Activated naive CD4-positive, alpha-beta T cell treated with anti-CD3 and anti-CD28 coated beads, Interleukin-2, amount 50 U/mL, for 24 hours (primary cell): Measurements from ENCODE around the gene HLA-DPB1.
"Not testable (repeated sequence)": the region's sequence is repeated elsewhere in the genome, so short reads cannot be mapped to it uniquely, and the experiment has no call there.

Experiments
- H3K27ac Mint-ChIP-seq: one replicate; pipeline ENCODE4 v1.8.0; 2021; ENCODE audit warnings: mild to moderate bottlenecking, mixed read lengths
- H3K27me3 Mint-ChIP-seq: one replicate; pipeline ENCODE4 v1.8.0; 2021; ENCODE audit warnings: mixed read lengths
- H3K36me3 Mint-ChIP-seq: one replicate; pipeline ENCODE4 v1.8.0; 2021; ENCODE audit warnings: mixed read lengths
- H3K4me1 Mint-ChIP-seq: one replicate; pipeline ENCODE4 v1.8.0; 2021; ENCODE audit warnings: mixed read lengths
- H3K4me3 Mint-ChIP-seq: one replicate; pipeline ENCODE4 v1.8.0; 2021; ENCODE audit warnings: mild to moderate bottlenecking, mixed read lengths
- H3K9me3 Mint-ChIP-seq: one replicate; pipeline ENCODE4 v1.8.0; 2021; ENCODE audit warnings: mixed read lengths

HLA-DPB1 gene

DNA sequence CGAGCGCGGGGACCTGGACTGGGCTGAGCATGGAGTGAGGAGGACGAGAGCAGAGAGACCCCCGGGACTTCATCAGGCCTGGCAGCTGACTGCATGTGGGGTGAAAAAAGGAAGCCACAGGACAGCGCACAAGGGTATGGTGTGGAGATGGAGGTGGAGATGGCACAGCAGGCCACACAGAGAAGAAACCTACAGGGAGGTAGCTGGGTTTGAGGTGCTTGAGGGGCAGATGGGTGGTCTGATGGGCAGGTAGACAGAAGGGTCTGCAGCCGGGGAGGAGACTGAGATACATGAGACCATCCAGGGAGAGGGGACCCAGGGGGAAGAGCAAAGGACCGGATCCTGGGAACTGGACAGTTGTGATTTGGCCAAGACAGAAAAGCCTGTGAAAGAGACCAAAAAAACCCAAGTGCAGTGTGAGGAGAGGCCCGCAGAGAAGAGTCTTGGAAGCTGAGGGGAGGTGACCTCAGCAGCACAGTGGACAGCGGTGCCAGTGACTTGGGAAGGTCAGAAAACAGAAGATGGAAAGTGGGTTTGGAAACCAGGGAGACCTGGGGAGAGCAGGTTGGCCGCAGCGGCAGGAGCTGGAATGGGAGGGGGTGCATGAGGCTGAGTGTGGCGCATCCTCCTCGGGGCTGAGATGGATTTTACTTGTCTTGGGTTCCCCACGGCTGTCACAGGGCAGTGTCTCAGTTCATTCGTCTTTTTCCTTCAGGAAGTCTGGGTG, 5.5 kb downstream of the HLA-DPB1 start:
- H3K27me3 Mint-ChIP-seq: peaks cover 3% of the 10 kb centered on the region
- peak overlapping the region; percentile 33 for H3K27ac Mint-ChIP-seq
- no peaks in the 10 kb centered on the region for H3K9me3 Mint-ChIP-seq
- no peak overlapping the region for H3K4me3 Mint-ChIP-seq
- peaks cover 26% of the 10 kb centered on the region for H3K4me1 Mint-ChIP-seq
- H3K36me3 Mint-ChIP-seq: no peaks in the 10 kb centered on the region

DNA sequence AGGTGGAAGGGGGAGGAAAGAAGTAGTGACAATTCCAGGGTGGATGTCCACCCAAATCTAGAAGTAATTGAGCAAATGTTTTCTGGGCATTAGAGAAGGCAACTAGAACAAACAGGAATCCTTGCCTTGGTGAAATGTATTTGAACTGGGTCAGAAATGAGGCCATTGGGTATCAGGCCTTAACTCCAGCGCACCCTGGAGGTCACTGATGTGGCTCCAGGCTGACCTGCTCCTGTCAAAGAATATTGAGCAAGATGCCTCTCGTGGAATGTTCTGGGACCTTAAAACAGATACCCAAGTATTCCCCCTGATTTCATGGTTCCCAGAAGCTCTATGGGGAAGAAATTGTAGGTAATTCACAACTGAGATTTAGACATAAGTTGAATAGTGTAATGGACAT, 6.9 kb downstream of the HLA-DPB1 start:
- no peaks in the 10 kb centered on the region for H3K9me3 Mint-ChIP-seq
- H3K4me1 Mint-ChIP-seq: peaks cover 16% of the 10 kb centered on the region
- no peak overlapping the region for H3K27ac Mint-ChIP-seq
- H3K36me3 Mint-ChIP-seq: no peaks in the 10 kb centered on the region
- peaks cover 3% of the 10 kb centered on the region for H3K27me3 Mint-ChIP-seq
- H3K4me3 Mint-ChIP-seq: no peak overlapping the region

DNA sequence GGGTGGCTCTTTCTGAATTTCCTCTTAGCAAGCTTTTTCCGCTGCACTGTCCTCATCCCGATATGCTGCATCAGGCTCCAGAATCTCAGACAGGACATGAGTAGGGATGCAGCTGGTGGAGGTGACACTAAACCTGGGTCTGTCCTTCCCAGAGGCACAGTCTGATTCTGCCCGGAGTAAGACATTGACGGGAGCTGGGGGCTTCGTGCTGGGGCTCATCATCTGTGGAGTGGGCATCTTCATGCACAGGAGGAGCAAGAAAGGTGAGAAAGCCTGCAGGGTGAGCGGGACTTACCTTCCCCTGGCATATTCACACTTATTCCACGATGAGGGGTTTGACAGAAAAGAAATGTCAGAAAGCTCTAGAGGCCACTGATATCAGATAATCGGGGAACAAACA, 9.8 kb downstream of the HLA-DPB1 start:
- no peak overlapping the region for H3K27ac Mint-ChIP-seq
- H3K27me3 Mint-ChIP-seq: peaks cover 3% of the 10 kb centered on the region
- no peak overlapping the region for H3K4me3 Mint-ChIP-seq
- H3K36me3 Mint-ChIP-seq: no peaks in the 10 kb centered on the region
- H3K4me1 Mint-ChIP-seq: peaks cover 12% of the 10 kb centered on the region
- no peaks in the 10 kb centered on the region for H3K9me3 Mint-ChIP-seq

DNA sequence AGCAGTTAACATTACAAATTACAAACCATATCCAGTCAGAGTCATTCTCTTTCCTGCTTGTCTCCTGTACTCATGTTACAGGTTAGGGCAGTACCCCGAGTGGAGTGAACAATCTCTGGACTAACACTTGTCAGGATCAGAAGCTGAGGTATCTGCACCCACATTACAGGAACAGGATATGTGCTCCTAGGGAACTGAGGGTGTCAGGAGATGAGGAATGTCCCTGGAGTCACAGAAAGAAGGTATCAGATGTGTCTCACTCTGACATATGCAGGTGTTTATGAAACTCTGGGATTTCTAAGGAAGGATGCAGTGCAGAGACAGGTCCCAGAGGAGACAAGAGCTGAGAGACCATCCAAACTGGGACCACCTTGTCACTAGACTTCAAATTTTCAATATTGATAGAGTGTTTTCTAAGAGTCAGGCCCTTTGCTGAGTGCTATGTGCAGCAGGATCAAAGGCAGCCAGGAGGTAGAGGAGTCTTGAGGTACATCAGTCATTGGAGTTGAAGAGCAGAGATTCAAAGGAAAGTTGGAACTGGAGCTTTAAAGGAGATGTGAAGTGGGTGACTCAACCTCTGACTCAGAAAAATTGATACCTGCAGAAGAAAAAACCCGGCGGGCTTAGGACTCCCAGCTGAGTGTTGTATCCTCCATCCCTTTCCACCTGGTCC, 12.6 kb downstream of the HLA-DPB1 start:
- peaks cover 5% of the 10 kb centered on the region for H3K4me1 Mint-ChIP-seq
- peaks cover 2% of the 10 kb centered on the region for H3K27me3 Mint-ChIP-seq
- no peaks in the 10 kb centered on the region for H3K36me3 Mint-ChIP-seq
- H3K4me3 Mint-ChIP-seq: no peak overlapping the region
- H3K27ac Mint-ChIP-seq: no peak overlapping the region
- no peaks in the 10 kb centered on the region for H3K9me3 Mint-ChIP-seq

DNA sequence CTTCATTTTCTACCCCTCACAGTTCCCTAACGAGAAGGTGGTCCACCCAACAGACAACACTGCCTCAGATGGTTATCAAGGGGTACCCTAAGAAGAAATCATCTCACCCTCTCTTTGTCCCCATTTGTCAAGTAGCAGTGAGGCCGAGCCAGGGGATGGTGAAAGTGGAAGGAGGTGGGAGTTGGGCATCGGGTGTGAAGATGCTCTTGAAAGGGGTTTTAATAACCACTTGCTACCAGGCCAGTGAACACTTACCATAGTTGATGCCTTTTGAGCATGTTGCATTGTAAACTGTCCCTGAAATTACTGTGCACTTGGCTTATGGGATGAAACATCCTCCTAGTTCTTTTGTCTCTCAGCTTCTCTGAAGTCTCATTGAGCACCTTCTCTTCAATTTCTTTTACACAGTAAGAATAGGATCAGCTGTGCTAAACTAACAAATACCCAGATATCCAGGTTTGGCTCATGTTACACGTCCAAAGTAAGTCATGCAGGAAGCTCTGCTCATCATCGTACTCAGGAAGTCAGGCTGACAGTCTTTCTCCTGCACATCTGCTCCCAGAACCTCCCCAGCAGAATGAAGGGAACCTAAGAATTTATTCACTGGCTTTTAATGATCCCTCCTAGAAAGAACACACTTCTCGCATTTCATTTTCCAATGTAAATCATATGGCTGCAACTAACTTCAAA, 13.3 kb downstream of the HLA-DPB1 start:
- Mint-ChIP-seq H3K27ac (no peak overlapping the region), H3K4me1 (peaks cover 5% of the 10 kb centered on the region), H3K36me3 (no peaks in the 10 kb centered on the region), H3K27me3 (peaks cover 2% of the 10 kb centered on the region), H3K4me3 (no peak overlapping the region), H3K9me3 (no peaks in the 10 kb centered on the region)

DNA sequence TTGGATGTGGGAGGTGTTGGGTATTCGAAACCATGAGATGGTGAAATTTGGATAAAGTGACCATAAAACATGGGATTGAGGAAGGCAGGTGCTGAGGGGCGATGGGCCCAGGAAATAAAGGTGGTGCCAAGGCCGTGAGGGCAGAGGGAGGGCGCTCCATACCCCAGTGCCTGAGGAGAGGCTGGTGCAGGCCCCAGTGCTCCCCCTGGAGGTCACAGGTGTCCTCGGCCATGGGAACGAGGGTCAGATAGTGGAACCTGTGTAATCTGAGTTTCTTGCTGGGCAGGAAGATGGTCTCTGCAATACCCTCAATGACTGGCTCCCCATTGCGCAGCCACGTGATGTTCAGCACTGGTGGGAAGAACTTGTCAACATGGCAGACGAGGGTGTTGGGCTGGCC, 16.2 kb downstream of the HLA-DPB1 start:
- H3K4me3 Mint-ChIP-seq: no peak overlapping the region
- peaks cover 10% of the 10 kb centered on the region for H3K27me3 Mint-ChIP-seq
- peaks cover 2% of the 10 kb centered on the region for H3K36me3 Mint-ChIP-seq
- no peaks in the 10 kb centered on the region for H3K9me3 Mint-ChIP-seq
- H3K4me1 Mint-ChIP-seq: peaks cover 5% of the 10 kb centered on the region
- H3K27ac Mint-ChIP-seq: no peak overlapping the region

DNA sequence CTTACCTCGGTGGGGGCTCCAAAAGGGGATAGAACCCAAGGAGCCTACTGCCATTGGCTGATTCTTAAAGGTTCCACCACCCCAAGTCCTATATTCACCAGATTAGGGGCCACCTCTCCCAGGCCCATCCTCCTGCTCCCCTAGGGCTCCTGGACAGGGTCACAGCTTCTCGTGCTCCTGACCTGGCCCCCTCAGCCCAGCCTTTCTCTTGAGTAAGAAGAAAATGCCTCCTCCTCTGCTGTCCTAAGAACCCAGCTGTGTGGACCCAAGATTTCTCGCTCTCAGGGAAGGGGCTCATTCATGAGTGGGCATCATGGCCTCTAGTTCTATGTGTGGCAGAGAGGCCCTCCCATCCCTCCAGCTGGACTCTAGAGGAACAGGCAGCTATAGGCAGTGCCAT, 16.6 kb downstream of the HLA-DPB1 start:
- Mint-ChIP-seq H3K36me3 (peaks cover 2% of the 10 kb centered on the region), H3K27me3 (peaks cover 11% of the 10 kb centered on the region), H3K27ac (no peak overlapping the region), H3K4me3 (no peak overlapping the region), H3K9me3 (peaks cover 1% of the 10 kb centered on the region), H3K4me1 (peaks cover 5% of the 10 kb centered on the region)

DNA sequence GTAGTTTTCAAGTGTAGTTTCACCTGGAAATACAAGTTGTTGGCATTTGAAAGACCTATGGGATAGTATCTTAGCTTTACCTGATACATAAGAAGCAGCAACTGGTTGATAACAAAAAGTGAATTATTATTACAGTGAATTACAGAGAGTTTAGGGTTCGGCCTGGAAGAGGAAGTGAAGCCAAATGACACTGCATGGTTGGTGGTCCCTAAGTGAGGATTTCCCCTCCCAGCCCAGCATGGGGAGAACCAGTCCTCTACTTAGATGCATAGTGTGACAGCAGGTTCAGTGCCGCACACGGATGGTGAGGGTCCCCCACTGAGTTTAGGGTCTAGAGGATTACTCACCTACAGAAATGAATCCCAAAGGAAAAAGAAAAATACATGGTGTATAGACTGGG, 18.1 kb downstream of the HLA-DPB1 start:
- no peak overlapping the region for H3K27ac Mint-ChIP-seq
- peaks cover 15% of the 10 kb centered on the region for H3K9me3 Mint-ChIP-seq
- no peak overlapping the region for H3K4me3 Mint-ChIP-seq
- peaks cover 18% of the 10 kb centered on the region for H3K27me3 Mint-ChIP-seq
- peaks cover 5% of the 10 kb centered on the region for H3K4me1 Mint-ChIP-seq
- H3K36me3 Mint-ChIP-seq: peaks cover 3% of the 10 kb centered on the region

DNA sequence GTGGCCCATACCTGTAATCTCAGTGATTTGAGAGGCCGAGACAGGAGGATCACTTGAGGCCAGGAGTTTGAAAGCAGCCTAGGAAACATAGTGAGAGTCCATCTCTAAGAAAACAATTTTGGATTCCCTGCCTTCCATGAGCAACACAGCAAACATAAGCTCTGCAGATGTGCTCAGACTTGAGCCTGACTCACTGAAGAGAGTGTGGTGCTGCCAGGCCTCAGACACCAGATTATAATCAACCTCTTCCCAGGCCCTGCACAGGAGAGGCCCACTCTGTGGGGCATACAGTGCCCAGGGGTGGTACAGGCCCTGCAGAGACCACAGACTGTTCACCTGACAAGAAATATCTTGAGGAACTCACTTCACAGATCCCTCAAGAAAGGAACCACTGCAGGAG, 19.9 kb downstream of the HLA-DPB1 start:
- H3K4me3 Mint-ChIP-seq: no peak overlapping the region
- peaks cover 5% of the 10 kb centered on the region for H3K4me1 Mint-ChIP-seq
- peaks cover 25% of the 10 kb centered on the region for H3K9me3 Mint-ChIP-seq
- H3K36me3 Mint-ChIP-seq: peaks cover 10% of the 10 kb centered on the region
- H3K27ac Mint-ChIP-seq: no peak overlapping the region
- peaks cover 18% of the 10 kb centered on the region for H3K27me3 Mint-ChIP-seq

DNA sequence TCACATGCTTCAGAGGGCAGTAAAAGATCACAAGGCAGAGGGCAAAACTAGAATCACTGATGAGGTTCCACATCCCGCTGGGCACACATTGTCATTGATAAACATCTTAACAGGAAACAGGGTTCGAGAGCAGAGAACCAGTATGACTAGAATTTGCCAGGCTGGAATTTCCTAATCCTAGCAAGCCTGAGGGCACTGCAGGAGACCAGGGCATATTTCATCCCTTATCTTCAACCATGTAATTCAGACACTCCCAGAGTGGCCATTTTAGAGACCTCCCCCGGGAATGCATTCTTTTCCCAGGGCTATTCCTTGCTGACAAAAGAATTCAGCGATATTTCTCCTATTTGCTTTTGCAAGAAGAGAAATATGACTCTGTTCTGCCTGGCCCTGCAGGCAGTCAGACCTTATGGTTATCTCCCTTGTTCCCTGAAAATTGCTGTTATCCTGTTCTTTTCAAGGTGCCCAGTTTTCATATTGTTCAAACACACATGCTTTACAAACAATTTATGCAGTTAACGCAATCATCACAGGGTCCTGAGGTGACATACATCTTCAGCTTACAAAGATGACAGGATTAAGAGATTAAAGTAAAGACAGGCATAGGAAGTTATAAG, 25.4 kb downstream of the HLA-DPB1 start:
- not testable (repeated sequence) for H3K36me3 Mint-ChIP-seq, H3K4me3 Mint-ChIP-seq, H3K27ac Mint-ChIP-seq, H3K4me1 Mint-ChIP-seq
- Mint-ChIP-seq H3K27me3 (peaks cover 13% of the 10 kb centered on the region), H3K9me3 (peaks cover 34% of the 10 kb centered on the region)

DNA sequence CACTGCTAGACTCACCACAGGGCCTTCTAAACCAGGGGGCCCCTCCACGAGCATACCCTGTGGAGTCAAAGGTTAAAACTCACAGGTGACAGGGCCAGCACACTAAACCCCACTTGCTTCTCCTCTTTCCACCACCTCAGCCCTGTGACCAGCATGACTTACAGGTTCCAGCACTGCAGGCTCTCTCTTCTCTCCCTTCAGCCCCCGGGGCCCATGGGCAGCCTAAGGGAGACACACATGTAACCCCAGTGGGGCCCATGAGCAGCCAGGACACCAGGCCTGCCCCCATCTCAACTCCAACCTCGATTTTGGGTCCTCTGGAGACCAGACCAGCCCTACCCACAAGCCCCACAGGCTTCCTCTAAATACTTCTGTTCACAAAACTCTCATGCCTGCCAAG, 28.0 kb downstream of the HLA-DPB1 start:
- peaks cover 3% of the 10 kb centered on the region for H3K27me3 Mint-ChIP-seq
- H3K27ac Mint-ChIP-seq: no peak overlapping the region

DNA sequence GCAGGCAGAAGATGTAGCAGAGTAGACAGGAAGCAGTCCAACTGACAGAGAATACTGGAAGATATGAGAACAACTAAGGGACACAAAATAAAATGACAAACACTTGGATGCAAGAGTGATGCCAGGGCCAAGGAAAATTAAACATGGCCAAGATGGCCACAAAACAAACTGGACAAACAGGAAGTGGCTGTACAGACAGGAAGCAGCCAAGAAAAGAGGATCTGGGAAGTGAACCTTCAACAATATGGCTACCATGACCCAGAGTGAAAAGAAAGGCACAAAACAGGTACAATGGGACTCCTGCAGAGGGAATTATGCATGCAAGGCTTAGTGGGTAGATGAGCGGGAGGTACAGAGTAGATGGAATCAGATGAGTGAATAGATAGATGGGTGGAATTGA, 29.1 kb downstream of the HLA-DPB1 start:
- no peaks in the 10 kb centered on the region for H3K4me1 Mint-ChIP-seq
- H3K27me3 Mint-ChIP-seq: peaks cover 7% of the 10 kb centered on the region
- peaks cover 10% of the 10 kb centered on the region for H3K9me3 Mint-ChIP-seq
- peaks cover 3% of the 10 kb centered on the region for H3K36me3 Mint-ChIP-seq
- no peak overlapping the region for H3K4me3 Mint-ChIP-seq
- H3K27ac Mint-ChIP-seq: no peak overlapping the region

More for the DNA sequence above, 28.0 kb downstream of the HLA-DPB1 start:
- Mint-ChIP-seq H3K4me3 (no peak overlapping the region), H3K36me3 (peaks cover 9% of the 10 kb centered on the region), H3K9me3 (peaks cover 19% of the 10 kb centered on the region), H3K4me1 (no peaks in the 10 kb centered on the region)

DNA sequence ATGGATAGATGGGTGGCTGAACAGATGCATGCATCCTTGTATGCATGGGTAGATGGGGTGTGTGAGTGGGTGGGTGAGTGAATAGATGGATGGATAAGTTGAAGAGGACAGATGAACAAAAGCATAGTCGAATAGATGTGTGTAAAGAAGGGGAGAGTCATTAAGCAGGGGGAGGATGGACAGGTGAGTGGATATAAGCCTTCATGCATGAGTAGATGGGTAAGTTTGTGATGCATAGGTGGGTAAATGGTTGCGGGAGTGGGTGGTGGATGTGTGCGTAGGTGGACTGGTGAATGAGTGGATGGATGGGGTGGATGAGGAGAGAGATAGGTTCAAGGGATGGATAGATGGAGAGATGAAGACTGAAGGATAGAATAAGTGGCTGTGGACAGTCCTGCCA, 29.6 kb downstream of the HLA-DPB1 start:
- peaks cover 9% of the 10 kb centered on the region for H3K27me3 Mint-ChIP-seq
- H3K9me3 Mint-ChIP-seq: peaks cover 9% of the 10 kb centered on the region
- no peak overlapping the region for H3K4me3 Mint-ChIP-seq
- H3K4me1 Mint-ChIP-seq: no peaks in the 10 kb centered on the region
- peaks cover 2% of the 10 kb centered on the region for H3K36me3 Mint-ChIP-seq
- no peak overlapping the region for H3K27ac Mint-ChIP-seq

DNA sequence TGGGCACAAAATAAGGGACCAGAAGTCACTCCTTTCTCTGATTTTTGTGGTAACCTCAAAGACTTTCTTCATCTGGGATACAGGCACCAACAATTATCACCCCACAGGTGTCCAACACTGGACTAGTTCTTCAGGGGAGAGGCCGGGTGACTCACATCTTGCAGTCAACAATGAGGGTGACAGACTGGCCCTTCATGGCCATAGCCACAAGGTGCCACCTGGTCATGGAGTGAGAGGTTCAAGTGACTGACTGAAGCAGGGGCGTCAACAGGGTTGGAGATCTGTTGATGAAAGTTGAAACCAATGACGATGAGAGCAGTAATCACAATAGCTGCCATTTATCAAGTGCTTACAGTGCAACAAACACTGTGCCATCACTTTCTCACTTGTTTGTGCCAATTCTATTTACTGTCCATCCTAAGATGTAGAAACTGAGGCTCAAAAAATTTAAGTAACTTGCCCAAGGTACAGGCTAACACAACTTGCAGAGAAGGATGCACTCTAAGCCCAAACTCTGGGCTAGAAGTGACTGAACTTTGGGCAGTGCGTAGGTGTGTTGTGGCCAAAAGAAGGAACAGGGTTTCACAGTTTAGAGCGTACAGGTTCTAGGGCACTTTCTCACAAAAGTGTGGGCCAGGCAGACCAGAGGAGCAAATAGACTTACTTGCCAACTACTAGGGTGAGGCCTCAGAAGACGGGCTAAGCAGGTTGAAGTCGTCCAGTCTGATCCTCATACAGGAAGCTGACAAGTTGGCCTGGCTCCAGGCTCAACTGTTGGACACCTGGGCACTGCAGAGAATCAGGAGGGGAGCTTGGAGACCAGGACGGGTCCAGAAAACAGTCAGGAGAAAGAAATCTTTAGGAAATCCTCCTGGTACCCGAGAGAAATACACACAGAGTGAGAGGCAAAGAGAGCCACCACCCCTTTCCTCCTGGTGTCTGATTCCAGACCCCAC, 30.4 kb downstream of the HLA-DPB1 start:
- no peaks in the 10 kb centered on the region for H3K36me3 Mint-ChIP-seq
- H3K4me3 Mint-ChIP-seq: no peak overlapping the region
- no peaks in the 10 kb centered on the region for H3K4me1 Mint-ChIP-seq
- H3K27me3 Mint-ChIP-seq: peaks cover 13% of the 10 kb centered on the region
- H3K9me3 Mint-ChIP-seq: peaks cover 9% of the 10 kb centered on the region
- no peak overlapping the region for H3K27ac Mint-ChIP-seq

DNA sequence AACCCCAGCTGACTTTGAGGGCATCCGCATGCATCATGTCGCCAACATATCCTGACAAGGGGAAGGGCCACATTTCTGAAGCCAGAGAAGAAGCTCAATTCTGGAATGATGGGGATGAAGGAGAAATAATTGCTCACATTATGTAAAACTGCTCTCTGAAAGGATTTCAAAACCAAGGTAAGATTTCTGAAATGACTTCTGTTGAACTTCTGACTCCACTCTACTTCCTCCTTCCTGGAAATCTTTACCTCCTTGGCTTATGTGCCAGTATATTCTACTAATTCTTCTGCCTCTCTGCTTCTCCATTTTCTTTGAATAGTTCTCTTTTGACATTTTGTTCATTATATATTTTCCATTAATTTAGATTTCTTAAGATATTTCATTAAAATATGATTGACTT, 31.9 kb downstream of the HLA-DPB1 start:
- no peaks in the 10 kb centered on the region for H3K4me1 Mint-ChIP-seq
- peaks cover 24% of the 10 kb centered on the region for H3K27me3 Mint-ChIP-seq
- no peaks in the 10 kb centered on the region for H3K36me3 Mint-ChIP-seq
- H3K4me3 Mint-ChIP-seq: no peak overlapping the region
- H3K27ac Mint-ChIP-seq: no peak overlapping the region
- H3K9me3 Mint-ChIP-seq: no peaks in the 10 kb centered on the region
